ENCODE results near the gene SCAMP5. TPM values are rescaled to one million over a fixed set of nuclear protein-coding genes. Genes with fewer than 3 reads are reported as not detected.

SCAMP5 gene, protein sequence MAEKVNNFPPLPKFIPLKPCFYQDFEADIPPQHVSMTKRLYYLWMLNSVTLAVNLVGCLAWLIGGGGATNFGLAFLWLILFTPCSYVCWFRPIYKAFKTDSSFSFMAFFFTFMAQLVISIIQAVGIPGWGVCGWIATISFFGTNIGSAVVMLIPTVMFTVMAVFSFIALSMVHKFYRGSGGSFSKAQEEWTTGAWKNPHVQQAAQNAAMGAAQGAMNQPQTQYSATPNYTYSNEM
- total RNA-seq, result 13.1 and 18.1 TPM in 2 replicates

DNA sequence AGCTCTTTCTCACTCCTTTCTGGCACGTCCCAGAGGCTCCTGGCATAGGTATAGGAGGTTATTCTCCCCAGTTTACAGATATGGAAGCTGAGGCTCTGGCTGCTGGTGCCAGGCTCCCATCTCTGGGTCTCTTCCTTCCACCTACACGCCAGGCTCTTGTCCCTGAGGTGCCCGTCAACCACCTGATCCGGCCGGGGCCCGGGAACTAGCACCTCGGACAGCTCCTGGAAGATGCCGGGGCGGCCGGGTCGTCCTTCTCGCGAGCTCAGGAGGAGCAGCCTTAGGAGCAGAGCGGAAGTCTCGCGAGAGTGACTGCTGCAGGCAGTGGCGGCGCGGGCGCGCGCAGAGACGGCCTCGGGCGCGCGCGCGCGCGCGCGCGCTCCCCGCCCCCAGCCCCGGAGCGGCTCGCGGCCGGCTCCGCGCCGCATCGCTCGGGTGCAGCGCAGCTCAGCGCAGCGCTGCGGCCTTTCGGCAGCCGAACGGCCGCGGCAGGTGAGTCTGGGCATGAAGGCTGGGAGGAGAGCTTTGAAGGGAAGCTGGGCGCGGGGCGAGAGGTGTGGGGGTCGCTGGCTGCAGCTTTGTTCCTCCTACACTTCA, at the start of gene SCAMP5:
Gene SCAMP5 (plus strand): TSS at position 382 of the 597 bp plus-strand sequence. CDS start 16,277 bp downstream, outside the sequence.
- peak; percentile 85 to 94 for DNase-seq (ENCODE audit: low read depth in 2 of 2)

DNA sequence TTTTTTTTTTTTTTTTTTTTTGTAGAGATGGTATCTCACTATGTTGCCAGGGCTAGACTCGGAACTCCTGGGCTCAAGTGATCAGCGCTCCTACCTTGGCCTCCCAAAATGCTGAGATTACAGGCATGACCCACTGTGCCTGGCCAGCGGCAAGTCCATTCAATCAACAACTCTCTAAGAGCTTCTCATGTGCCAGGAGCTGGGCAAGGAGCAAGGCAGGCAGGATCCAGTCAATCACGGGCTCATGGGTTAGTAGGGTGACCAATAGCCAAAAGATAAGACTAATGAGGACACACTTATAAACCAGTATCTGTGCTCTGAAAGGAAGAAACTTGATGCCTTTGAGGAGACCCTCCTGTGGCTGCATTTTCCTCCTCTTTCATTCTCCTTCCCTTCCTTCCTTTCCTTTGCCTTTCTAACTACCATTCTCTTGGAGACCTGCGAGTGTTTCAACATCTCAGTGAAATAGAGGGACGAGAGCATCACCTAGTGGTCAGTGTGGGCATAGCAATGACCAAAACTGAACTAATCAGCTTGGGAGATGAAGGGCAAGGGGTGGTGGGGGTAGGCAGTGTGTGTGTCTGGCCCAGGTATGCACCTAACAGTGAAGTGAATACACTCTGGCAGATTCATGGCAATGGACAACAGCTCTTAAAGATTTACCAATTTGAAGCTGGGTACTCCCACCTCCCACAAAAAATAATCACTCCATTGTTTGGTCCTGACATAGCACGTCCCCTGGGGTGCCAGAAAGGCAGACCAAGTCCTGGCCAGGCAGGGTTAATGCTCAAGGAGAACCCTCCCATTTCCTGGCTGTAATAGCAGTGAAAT, 45.1 kb upstream of the SCAMP5 start:
- DNase-seq (ENCODE audit: low read depth in 2 of 2), result peak; percentile 59 to 76

GRCh38 chr15:74951006-74951405, 44.4 kb upstream of the SCAMP5 start:
- no peak for DNase-seq (ENCODE audit: low read depth in 2 of 2)

- DNase-seq (ENCODE audit: low read depth in 2 of 2), result peak in 1 of 2 donors; percentile 54
Observed at GRCh38 chr15:74954515-74954914, 40.8 kb upstream of the SCAMP5 start.

DNA sequence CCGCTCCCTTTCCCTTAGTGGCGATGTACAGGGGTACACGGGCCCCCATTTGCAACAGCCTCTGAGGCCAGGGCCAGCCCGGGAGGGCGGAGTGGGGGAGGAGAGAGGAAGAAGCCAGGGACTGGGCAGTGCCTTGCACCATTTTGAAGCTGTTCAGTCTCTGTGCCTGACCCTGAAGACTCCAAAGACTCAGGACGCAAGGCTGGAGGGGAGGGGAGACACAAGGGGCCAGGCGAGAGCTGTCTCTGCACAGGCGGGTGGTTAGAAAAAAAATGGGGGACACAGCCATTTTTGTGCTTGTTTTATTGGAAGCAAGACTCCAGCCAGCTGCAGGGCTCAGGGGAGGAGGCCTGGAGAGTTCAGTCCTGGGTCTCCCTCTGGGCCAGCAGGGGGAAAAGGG, 40.3 kb upstream of the SCAMP5 start:
- no peak for DNase-seq (ENCODE audit: low read depth in 2 of 2)

GRCh38 chr15:74955796-74956647, 39.3 kb upstream of the SCAMP5 start:
- DNase-seq (ENCODE audit: low read depth in 2 of 2), result peak; percentile 63 to 87

DNA sequence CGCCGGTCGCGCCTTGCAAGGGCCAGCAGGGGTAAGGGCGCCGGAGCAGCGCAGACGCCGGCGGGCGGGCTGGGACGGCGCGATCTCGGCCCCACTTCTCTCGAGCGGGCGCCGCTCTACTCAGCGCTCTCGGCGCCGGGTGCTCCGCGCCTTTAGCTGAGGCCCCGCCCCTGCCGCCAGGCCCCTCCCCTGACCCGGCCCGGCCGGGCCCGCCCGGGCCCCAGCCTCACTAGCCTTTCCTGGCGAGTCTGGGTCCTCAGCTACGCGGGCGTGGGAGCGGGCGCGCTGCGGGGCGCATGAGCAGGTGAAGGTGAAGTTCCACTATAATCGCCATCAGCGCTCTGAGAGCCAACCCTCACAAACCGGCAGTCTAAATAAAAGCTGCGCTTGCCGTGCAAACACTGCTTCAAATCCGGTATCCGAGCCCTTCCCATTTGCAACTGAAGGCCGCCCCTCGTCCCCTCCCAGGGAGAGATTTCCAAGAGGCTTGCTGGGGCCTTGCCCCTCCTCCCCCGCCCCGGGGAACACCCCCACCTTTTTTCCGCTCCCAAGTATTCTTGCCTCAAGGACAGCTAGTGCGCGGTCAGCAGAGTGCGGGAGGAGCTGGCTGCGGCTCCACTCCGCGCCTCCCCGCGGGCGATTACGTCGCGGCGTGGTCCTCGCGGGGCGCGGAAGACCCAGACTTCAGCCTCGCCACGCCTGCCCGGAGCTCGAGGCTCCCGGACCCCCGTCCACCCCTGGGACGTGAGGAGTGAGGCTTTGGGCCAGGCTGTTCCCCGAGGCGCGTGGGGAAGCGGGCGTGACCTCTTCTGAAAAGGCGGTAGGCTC, 38.5 kb upstream of the SCAMP5 start, which contains the start of gene RPP25:
Gene RPP25 (minus strand): TSS at position 125 of the 828 bp plus-strand sequence. CDS start 189 bp downstream, outside the sequence.
- DNase-seq (ENCODE audit: low read depth in 2 of 2), result peak in 1 of 2 donors; percentile 82

DNA sequence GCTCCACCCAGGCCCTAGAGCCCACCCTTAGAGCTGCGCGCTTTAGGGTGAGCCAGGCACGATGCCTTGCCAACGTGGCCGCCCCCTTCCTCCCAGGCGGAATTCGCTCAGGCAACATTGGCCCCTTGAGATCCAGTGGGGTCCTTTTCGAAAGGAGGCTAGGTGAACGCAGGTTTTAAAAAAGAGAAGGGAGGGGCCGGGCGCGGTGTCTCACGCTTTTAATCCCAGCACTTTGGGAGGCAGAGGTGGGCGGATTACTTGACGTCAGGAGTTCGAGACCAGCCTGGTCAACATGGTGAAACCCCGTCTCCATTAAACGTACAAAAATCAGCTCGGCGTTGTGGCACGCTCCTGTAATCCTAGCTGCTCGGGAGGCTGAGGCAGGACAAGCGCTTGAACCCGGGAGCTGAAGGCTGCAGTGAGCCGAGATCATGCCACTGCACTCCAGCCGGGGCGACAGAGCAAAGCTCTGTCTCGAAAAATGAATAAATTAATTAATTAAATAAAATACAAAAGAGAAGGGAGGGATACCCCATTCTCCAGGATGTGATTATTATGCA, 37.8 kb upstream of the SCAMP5 start:
- DNase-seq (ENCODE audit: low read depth in 2 of 2), result no peak

- peak in 1 of 2 donors; percentile 43 for DNase-seq (ENCODE audit: low read depth in 2 of 2)
Observed at GRCh38 chr15:74958320-74958907, 36.9 kb upstream of the SCAMP5 start.

GRCh38 chr15:74958908-74959585, 36.3 kb upstream of the SCAMP5 start:
- no peak for DNase-seq (ENCODE audit: low read depth in 2 of 2)

DNA sequence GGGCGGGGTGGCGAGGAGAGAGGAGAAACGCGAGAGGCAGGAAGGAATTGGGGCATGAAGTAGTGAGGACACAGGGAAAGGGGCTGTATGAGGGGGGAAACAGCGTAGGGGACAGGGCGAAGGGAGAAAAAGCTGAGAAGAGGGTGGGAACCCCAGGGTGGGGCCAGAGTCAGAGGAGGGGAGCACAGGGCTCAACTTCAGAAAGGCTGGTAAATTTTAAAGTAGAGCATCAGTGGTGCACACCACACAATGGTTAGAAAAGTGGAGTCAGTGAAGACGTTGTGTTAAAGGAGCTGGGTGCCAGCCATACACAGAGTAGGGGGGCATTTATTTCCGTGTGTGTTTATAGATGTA, 35.8 kb upstream of the SCAMP5 start:
- DNase-seq (ENCODE audit: low read depth in 2 of 2), result no peak

GRCh38 chr15:74960286-74960685, 35.1 kb upstream of the SCAMP5 start:
- DNase-seq (ENCODE audit: low read depth in 2 of 2), result no peak

DNA sequence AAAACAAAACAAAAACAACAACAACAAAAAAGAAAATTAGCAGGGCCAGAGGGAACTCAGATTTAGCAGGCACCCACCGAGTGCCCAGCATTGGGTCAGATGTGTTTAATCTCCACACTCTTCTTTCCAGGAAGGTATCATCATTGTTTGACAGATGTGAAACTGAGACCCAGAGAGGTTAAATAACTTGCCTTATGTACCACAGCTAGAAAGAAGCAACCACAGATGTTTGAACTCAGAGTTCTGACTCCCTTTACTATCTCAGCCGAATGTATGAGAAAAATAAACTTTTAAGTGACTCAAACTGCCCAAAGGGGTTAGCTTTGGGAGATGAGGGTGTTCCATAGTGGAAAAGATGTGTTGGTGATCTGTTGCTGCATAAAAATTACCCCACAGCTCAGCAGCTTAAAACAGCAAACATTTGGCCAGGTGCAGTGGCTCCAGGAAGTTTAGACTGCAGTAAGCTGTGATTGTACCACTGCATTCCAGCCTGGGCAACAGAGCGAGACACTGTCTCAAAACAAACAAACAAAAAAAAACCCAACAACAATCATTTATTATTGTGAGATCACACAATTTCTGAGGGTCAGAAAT, 34.3 kb upstream of the SCAMP5 start:
- DNase-seq (ENCODE audit: low read depth in 2 of 2), result peak; percentile 71 to 86

DNA sequence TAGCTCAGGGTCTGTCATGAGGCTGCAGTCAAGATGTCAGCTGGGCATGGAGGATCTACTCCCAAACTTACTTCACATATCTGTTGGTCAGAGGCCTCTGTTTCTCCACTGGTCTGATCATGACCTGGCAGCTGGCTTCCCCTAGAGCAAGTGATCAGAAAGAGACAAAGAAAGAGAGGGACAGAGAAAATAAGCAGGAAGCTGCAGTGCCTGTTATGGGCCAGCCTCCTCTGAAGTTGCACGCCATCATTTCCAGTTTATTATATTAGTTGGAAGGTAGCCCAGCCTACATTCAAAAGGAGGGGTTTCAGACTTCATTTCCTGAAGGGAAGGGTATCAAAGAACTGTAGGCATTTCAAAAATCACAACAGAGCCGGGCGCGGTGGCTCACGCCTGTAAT, 33.7 kb upstream of the SCAMP5 start:
- DNase-seq (ENCODE audit: low read depth in 2 of 2), result peak; percentile 84 to 87

DNA sequence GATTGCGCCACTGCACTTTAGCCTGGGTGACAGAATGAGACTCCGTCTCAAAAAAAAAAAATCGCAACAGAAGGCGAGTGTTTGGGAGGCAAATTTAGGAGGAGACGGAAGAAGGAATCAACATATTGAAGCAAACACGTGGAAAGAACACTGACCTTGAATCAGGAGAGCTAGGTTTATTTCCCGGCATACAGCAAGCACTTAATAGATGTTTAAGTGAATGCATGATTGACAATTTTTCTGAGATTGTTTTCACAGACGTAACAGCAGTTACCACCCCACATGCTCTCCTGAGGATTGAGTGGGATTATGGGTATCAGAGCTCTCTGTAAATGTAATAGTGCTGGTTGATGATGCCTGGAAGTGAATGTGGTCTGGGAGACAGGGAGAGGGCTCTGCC, 33.1 kb upstream of the SCAMP5 start:
- DNase-seq (ENCODE audit: low read depth in 2 of 2), result no peak

GRCh38 chr15:74962671-74963070, 32.7 kb upstream of the SCAMP5 start:
- no peak for DNase-seq (ENCODE audit: low read depth in 2 of 2)

DNA sequence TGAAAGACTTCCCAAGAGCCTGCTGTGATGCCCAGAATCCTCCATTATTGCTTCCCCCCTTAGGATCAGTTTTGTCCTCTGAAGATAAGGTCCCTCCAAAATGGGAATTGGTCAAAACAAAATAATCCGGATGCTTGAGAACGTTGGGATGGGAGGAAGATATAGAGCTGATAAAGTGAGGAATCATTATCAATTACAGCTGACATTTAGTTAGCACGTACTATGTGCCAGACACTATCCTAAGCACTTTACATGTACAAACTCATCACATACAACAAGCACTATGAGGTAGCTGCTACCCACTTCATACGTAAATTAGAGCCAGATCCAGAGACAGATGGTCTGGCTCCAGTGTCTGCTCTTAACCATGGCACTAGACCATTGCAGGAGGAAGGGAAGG, 32.1 kb upstream of the SCAMP5 start:
- no peak for DNase-seq (ENCODE audit: low read depth in 2 of 2)

GRCh38 chr15:74964794-74965193, 30.6 kb upstream of the SCAMP5 start:
- DNase-seq (ENCODE audit: low read depth in 2 of 2), result peak; percentile 91 to 93

GRCh38 chr15:74967670-74968069, 27.7 kb upstream of the SCAMP5 start:
- no peak for DNase-seq (ENCODE audit: low read depth in 2 of 2)

Data from dermis microvascular lymphatic vessel endothelial cell (primary cell).